ENCODE data around the gene DDX59.

- no peak for TF ChIP-seq CTCF (IDR thresholded peaks at IDR 0.05)
- TF ChIP-seq POLR2AphosphoS5 (IDR thresholded peaks at IDR 0.05), result no peak
Measured at GRCh38 chr1:200693327-200693726, 23.6 kb upstream of the DDX59 start.

All from prostate gland (tissue), 2 donors.